Vagina (tissue), 2 donors: ENCODE data around the gene COL8A2. TPM values are rescaled to one million over a fixed set of nuclear protein-coding genes. Genes with fewer than 3 reads are reported as not detected.

Experiments used
- DNase-seq, 2 donors: peaks; one replicate each; pipeline ENCODE4 v3.0.0-alpha.2; 2017; ENCODE audit errors: extremely low spot score in 2 of 2
- H3K27ac ChIP-seq: fragments of 200-600 bp; sonication (generic); one replicate; pipeline ENCODE4 v1.5.1; 2019
- H3K27me3 ChIP-seq: fragments of 200-600 bp; sonication (generic); one replicate; pipeline ENCODE4 v1.5.1; 2019
- H3K36me3 ChIP-seq, 2 donors: fragments of 200-600 bp; sonication (generic); one replicate each; pipeline ENCODE4 v1.5.1; 2017 to 2019
- H3K4me1 ChIP-seq: fragments of 200-600 bp; sonication (generic); one replicate; pipeline ENCODE4 v1.5.1; 2019
- H3K4me3 ChIP-seq, 2 donors: fragments of 200-600 bp; sonication (generic); 1 replicate in 1 of 2; 2 replicates in 1 of 2; pipeline ENCODE4 v1.5.1; 2016 to 2019
- H3K9me3 ChIP-seq: fragments of 200-600 bp; sonication (generic); one replicate; pipeline ENCODE4 v1.5.1; 2019
- POLR2A ChIP-seq, 2 donors: fragments of 450-650 bp; IDR thresholded peaks; one replicate each; pipeline ENCODE4 v1.6.1; 2017; ENCODE audit warnings: antibody characterized with exemption in 2 of 2, mild to moderate bottlenecking in 2 of 2, moderate library complexity in 2 of 2
- POLR2AphosphoS5 ChIP-seq, 2 donors: sonication (generic); formaldehyde crosslinking; IDR thresholded peaks; one replicate each; pipeline ENCODE4 v1.9.0; 2017; ENCODE audit warnings: antibody characterized with exemption in 2 of 2, mild to moderate bottlenecking in 2 of 2, low read depth in 1 of 2; ENCODE audit not compliant: insufficient read depth in 1 of 2
- intact Hi-C: fragments of 100-400 bp; cut with DNase I; formaldehyde crosslinking; loops from one replicate; pipeline ENCODE4 v1.15.1; 2023
- total RNA-seq: library from RNA; depleted of rRNA; stranded (reverse); fragments of >200 nt; gene quantifications from one replicate; pipeline ENCODE4 v1.2.3, GENCODE V29; 2016
- TF ChIP-seq, protein P1 (sequence below), 3 experiments: fragments of 450-650 bp in 2 of 3; fragments of 200-600 bp in 1 of 3; sonication (generic) in 1 of 3; IDR thresholded peaks; one replicate each; pipeline ENCODE4 v1.5.1; 2017 to 2019; ENCODE audit warnings: antibody characterized with exemption in 3 of 3, mild to moderate bottlenecking in 2 of 3, moderate library complexity in 2 of 3

Gene COL8A2
- total RNA-seq, 1 donor from 2014 or later: 6.4 TPM

DNA sequence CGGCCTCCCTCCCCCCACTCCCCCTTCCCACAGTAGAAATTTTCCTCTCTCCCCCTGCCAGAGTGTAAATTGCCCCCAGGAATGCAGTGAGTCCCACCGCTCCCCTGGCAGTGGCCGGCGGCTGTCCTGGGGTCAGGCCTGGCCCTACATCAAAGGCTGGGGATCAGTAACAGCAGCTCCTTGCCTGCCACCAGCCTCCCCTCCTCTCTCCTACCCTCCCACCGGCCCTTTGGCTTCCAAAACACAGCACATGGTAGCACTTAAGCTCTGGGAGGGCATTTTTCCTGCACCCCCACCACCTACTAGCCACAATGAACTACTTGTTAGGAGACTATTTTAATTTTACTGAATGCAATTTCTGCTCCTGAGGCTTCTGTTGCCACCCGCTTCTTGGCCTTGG is 9.0 kb upstream of the COL8A2 start:
- TF ChIP-seq POLR2AphosphoS5 (IDR thresholded peaks at IDR 0.05; ENCODE audit: insufficient read depth in 1 of 2, low read depth in 1 of 2): no peak
- TF ChIP-seq, protein P1, sequence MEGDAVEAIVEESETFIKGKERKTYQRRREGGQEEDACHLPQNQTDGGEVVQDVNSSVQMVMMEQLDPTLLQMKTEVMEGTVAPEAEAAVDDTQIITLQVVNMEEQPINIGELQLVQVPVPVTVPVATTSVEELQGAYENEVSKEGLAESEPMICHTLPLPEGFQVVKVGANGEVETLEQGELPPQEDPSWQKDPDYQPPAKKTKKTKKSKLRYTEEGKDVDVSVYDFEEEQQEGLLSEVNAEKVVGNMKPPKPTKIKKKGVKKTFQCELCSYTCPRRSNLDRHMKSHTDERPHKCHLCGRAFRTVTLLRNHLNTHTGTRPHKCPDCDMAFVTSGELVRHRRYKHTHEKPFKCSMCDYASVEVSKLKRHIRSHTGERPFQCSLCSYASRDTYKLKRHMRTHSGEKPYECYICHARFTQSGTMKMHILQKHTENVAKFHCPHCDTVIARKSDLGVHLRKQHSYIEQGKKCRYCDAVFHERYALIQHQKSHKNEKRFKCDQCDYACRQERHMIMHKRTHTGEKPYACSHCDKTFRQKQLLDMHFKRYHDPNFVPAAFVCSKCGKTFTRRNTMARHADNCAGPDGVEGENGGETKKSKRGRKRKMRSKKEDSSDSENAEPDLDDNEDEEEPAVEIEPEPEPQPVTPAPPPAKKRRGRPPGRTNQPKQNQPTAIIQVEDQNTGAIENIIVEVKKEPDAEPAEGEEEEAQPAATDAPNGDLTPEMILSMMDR (IDR thresholded peaks at IDR 0.05): no peak
- no peak for TF ChIP-seq POLR2A (IDR thresholded peaks at IDR 0.05)
- no peaks in the 10 kb centered on the region for H3K9me3 ChIP-seq
- no peak overlapping the region for H3K4me3 ChIP-seq
- no peaks in the 10 kb centered on the region for H3K27me3 ChIP-seq
- H3K36me3 ChIP-seq: peaks cover 0 to 15% of the 10 kb centered on the region in 2 donors
- no peak for DNase-seq
- intact Hi-C loops: loop anchor here (5.0 kb wide), 1 partner anchor 37 kb away; no protein-coding TSS in a partner anchor
- H3K27ac ChIP-seq: peak overlapping the region; percentile 82
- H3K4me1 ChIP-seq: peaks cover 40% of the 10 kb centered on the region

DNA sequence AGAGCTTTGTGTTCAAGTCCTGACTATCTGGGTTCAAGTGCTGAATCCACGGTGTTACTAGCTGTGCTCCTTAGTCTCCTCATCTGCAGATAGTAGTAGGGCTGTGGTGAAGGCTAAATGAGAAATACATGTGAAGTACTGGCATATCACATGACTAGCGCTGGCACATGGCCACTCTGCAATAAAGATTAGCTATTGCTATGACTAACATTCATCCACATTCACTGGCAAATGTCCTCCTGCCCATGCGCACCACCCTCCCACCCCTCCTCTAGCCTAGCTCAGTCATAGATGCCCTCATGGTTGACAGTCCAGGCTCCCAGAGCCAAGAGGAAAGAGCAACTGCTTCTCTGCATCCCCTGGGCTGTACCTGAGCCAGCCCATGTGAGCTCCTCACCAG is 8.5 kb upstream of the COL8A2 start:
- intact Hi-C loops: loop anchor here (5.0 kb wide), 1 partner anchor 36 kb away; no protein-coding TSS in a partner anchor

DNA sequence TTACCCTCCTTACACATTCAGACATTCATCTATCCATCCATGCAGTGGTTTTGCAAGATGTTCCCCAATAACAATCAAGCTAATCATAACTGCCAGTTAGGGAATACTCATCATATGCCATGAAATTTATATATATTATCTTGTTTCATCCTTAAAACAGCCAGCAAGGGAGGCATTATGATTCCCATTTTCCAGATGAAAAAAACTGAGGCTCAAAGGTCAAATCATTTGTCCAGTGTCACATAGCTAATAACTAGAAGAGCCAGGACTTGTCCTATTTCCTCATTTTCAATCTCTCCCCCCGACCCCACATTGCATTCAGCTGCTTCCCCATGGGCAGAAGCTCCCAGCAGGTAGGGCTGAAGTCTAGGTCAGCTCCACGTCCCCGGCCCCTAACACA is 7.0 kb upstream of the COL8A2 start:
- no peaks in the 10 kb centered on the region for H3K36me3 ChIP-seq
- no peak for DNase-seq
- no peaks in the 10 kb centered on the region for H3K9me3 ChIP-seq
- no peak overlapping the region for H3K27ac ChIP-seq
- intact Hi-C loops: loop anchor here (5.0 kb wide), 1 partner anchor 35 kb away; no protein-coding TSS in a partner anchor
- H3K4me3 ChIP-seq: no peak overlapping the region
- TF ChIP-seq POLR2AphosphoS5 (IDR thresholded peaks at IDR 0.05; ENCODE audit: insufficient read depth in 1 of 2, low read depth in 1 of 2): no peak
- no peak for TF ChIP-seq POLR2A (IDR thresholded peaks at IDR 0.05)
- TF ChIP-seq, protein P1 (IDR thresholded peaks at IDR 0.05): no peak
- H3K4me1 ChIP-seq: peaks cover 38% of the 10 kb centered on the region
- H3K27me3 ChIP-seq: no peaks in the 10 kb centered on the region

More for the DNA sequence above, 8.5 kb upstream of the COL8A2 start:
- no peaks in the 10 kb centered on the region for H3K9me3 ChIP-seq
- TF ChIP-seq POLR2AphosphoS5 (IDR thresholded peaks at IDR 0.05; ENCODE audit: insufficient read depth in 1 of 2, low read depth in 1 of 2) (peak in 1 of 2 donors; percentile 42), POLR2A (IDR thresholded peaks at IDR 0.05) (no peak)
- TF ChIP-seq, protein P1 (IDR thresholded peaks at IDR 0.05): no peak
- H3K4me1 ChIP-seq: peaks cover 40% of the 10 kb centered on the region
- H3K4me3 ChIP-seq: no peak overlapping the region
- no peak for DNase-seq
- peaks cover 0 to 13% of the 10 kb centered on the region in 2 donors for H3K36me3 ChIP-seq
- no peaks in the 10 kb centered on the region for H3K27me3 ChIP-seq
- peak overlapping the region; percentile 82 for H3K27ac ChIP-seq

DNA sequence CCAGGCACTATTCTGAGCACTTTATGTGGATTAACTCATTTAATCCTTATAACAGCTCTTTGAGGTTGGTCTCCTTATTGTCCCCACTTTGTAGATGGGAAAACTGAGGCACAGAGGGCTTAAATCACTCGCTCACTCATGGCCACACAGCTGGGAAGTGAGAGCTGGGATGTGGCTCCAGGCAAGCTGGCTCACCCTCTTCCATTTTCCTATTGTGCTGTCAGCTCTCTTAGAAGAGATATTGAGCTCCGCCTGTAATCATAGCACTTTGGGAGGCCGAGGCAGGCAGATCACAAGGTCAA is 3.8 kb upstream of the COL8A2 start:
- no peak for DNase-seq
- Histone ChIP-seq H3K27me3 (no peaks in the 10 kb centered on the region), H3K4me1 (peaks cover 33% of the 10 kb centered on the region), H3K9me3 (no peaks in the 10 kb centered on the region), H3K27ac (no peak overlapping the region), H3K36me3 (no peaks in the 10 kb centered on the region), H3K4me3 (no peak overlapping the region)
- no peak for TF ChIP-seq POLR2AphosphoS5 (IDR thresholded peaks at IDR 0.05; ENCODE audit: insufficient read depth in 1 of 2, low read depth in 1 of 2)
- no peak for TF ChIP-seq POLR2A (IDR thresholded peaks at IDR 0.05)
- TF ChIP-seq, protein P1 (IDR thresholded peaks at IDR 0.05): no peak
- intact Hi-C loops: no loop called here

DNA sequence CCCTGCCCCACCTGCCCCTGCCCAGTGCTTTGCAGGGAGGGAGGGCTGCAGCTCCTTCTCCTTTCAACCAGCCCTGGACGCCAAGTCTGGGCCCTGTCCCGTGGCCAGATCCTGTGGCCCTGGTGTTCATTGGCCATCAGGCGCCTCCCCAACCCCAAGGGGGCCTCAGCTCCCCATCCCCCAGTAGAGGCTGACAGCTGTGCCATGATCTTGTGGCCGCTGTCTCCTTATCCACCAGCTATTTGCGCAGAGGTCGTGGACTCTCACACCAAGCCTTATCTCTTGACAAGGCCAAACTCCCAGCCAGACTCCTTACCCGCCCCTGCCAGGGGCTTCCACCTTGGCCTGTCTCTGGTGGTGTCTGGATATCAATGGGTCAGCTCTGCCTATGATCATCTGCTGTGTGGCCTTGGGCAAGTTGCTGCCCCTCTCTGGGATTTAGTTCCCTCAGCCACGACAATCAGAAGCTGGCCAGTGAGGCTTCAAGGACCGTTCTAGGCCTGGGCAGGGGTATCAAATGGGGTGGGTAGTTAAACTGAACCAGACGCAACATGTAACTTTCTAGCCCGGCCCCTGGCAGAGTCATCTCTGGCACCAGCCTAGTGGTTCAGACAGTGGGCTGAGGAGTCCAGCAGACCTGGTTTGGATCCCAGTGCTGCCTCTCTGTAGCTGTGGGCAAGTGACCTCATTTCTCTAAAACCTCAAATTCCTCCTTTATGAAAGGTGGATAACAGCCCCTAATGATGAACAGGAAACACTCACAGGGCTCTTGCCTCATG is 3.3 kb upstream of the COL8A2 start:
- DNase-seq: no peak
- H3K4me1 ChIP-seq: peaks cover 33% of the 10 kb centered on the region
- no peaks in the 10 kb centered on the region for H3K27me3 ChIP-seq
- TF ChIP-seq POLR2AphosphoS5 (IDR thresholded peaks at IDR 0.05; ENCODE audit: insufficient read depth in 1 of 2, low read depth in 1 of 2) (no peak), POLR2A (IDR thresholded peaks at IDR 0.05) (no peak)
- TF ChIP-seq, protein P1 (IDR thresholded peaks at IDR 0.05): no peak
- H3K36me3 ChIP-seq: no peaks in the 10 kb centered on the region
- intact Hi-C loops: no loop called here
- H3K27ac ChIP-seq: no peak overlapping the region
- no peak overlapping the region for H3K4me3 ChIP-seq
- H3K9me3 ChIP-seq: no peaks in the 10 kb centered on the region
